Measurements from ENCODE around the gene ACTL9.
A peak's percentile ranks its signal among the peaks of the same experiment; 100 is the strongest.

ACTL9 gene

GRCh38 chr19:8675066-8675465 is 23.5 kb downstream of the ACTL9 start:
- TF ChIP-seq POLR2A (IDR thresholded peaks at IDR 0.05; ENCODE audit: low read length) (no peak), GATA1 (IDR thresholded peaks at IDR 0.05; ENCODE audit: low read depth, low read length) (no peak)
- no peak for DNase-seq

- no peak for DNase-seq
- TF ChIP-seq GATA1 (IDR thresholded peaks at IDR 0.05; ENCODE audit: low read depth, low read length) (no peak), POLR2A (IDR thresholded peaks at IDR 0.05; ENCODE audit: low read length) (no peak)
These were observed 25.2 kb downstream of the ACTL9 start for GRCh38 chr19:8673276-8673891.

DNA sequence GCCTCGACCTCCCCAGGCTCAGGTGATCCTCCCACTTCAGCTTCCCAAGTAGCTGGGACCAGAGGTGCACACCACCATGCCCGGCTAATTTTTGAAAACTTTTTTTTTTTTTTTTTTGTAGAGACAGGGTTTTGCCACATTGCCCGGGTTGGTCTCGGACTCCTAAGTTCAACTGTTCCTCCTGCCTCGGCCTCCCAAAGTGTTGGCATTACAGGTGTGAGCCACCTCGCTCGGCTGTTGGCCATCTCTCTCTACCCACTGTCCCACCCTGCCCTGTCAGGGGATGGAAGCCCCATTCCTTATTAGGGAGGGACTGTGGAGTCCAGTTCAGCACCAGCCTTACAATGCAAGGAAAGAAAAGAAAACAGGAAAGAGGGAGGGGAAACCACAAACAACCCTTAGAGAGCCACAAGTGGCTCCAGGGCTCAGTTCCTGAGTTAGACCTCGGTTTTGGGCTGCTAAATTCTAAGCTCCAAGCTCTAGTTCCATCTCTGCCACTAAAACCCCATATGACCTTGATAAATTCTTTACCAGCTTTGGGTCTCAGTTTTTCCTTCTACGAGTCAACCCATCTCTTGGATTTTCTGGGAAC is 31.7 kb downstream of the ACTL9 start:
- TF ChIP-seq GATA1 (IDR thresholded peaks at IDR 0.05; ENCODE audit: low read depth, low read length) = no peak
- no peak for TF ChIP-seq POLR2A (IDR thresholded peaks at IDR 0.05; ENCODE audit: low read length)
- DNase-seq = no peak

DNA sequence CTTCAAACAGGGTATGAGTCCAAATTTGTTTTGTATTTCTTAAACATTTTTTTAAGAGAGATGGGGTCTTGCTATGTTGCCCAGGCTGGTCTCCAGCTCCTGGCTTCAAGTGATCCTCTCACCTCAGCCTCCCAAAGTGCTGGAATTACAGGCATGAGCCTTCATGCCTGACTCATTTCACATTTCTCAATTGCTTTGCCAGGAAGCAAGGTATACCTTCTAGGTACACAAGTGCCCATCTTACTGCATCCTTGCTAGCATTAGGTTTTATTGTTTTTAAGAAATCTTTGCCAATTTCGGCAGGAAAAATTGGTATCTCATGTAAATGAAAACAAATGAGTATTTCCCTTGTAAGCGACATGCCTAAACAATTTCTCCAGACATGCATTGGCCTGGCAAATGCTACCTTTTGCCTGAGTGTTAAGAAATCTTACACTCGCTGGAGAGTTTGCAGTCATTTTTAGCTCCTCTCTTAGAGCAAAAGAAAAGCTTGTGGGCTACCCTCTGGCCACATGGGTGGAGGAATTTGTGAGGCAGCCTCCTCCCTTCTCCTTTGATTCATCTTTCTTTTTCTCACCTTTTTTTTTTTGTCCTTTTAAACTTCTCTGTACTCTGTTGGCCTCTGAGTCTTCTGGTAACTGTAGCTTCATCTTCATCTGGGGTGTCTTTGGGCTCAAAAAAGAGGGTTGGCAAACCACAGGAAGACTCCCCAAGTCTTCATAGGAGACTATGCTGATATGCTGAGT is 33.0 kb downstream of the ACTL9 start:
- no peak for DNase-seq
- TF ChIP-seq GATA1 (IDR thresholded peaks at IDR 0.05; ENCODE audit: low read depth, low read length) (no peak), POLR2A (IDR thresholded peaks at IDR 0.05; ENCODE audit: low read length) (no peak)

DNA sequence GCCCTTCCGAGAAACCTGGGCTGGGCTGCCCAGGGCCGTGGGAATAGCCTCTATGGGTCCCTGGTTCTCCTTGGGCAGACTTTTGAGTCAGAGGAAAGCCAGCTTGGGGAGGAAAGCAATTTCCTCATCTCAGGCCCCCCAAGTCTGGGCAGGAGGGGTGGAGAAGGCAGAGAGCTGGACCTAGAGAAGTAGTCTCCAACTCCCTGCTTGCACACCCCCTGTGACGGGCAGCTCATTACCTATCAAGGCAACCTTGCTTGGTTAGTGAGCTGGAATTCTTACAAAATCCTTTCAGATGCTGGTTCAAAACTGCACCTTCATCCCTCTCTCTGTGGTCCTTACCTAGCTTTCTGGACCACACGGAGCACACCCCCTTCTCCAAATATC is 33.9 kb downstream of the ACTL9 start:
- DNase-seq = no peak
- TF ChIP-seq POLR2A (IDR thresholded peaks at IDR 0.05; ENCODE audit: low read length) (no peak), GATA1 (IDR thresholded peaks at IDR 0.05; ENCODE audit: low read depth, low read length) (no peak)

- no peak for TF ChIP-seq POLR2A (IDR thresholded peaks at IDR 0.05; ENCODE audit: low read length)
- no peak for TF ChIP-seq GATA1 (IDR thresholded peaks at IDR 0.05; ENCODE audit: low read depth, low read length)
- DNase-seq = no peak
These were observed 34.5 kb downstream of the ACTL9 start for GRCh38 chr19:8663920-8664670.

DNA sequence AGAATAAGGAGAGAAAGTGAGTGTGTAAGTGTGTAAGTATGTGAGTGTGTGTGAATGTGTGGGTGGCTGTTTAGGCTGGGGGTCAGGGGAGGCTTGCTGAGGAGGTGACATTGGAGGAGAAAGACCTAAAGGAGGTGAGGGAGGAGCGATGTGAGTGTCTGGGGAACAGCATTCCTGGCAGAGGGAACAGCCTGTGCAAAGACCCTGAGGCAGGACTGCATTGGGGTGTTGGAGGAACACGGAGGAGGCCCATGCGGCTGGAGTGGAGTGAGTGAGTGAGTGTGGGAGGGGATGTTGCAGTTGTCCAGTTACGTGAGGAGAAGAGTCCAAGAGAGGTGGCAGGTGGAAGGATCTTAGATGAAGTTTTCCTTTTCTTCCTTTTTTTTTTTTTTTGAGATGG is 36.3 kb downstream of the ACTL9 start:
- TF ChIP-seq POLR2A (IDR thresholded peaks at IDR 0.05; ENCODE audit: low read length) = no peak
- TF ChIP-seq GATA1 (IDR thresholded peaks at IDR 0.05; ENCODE audit: low read depth, low read length) = no peak
- no peak for DNase-seq

- DNase-seq = no peak
- no peak for TF ChIP-seq GATA1 (IDR thresholded peaks at IDR 0.05; ENCODE audit: low read depth, low read length)
These were observed 38.7 kb downstream of the ACTL9 start for GRCh38 chr19:8659905-8660304.

- DNase-seq = no peak
- TF ChIP-seq POLR2A (IDR thresholded peaks at IDR 0.05; ENCODE audit: low read length) = no peak
- TF ChIP-seq GATA1 (IDR thresholded peaks at IDR 0.05; ENCODE audit: low read depth, low read length) = no peak
These were observed 40.7 kb downstream of the ACTL9 start for GRCh38 chr19:8657869-8658268.

DNA sequence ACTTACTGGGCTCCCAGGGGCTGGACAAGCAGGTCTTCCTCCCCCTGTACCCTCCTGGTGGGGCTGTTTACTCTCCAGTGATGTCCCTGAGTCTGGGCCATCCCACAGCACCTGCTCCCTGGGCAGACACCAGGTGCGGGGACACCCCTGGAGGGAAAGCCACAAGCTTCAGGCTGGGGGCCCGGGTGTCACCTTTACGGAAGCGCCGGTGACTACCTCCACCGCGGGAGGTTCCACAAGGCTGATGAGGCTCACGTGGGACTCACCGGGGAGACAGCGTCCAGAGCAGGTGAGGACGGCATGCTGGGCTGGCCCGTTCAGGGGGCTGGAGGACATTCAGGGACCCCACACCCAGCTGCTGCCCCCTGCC is 43.3 kb downstream of the ACTL9 start:
- no peak for DNase-seq
- TF ChIP-seq POLR2A (IDR thresholded peaks at IDR 0.05; ENCODE audit: low read length) (no peak), GATA1 (IDR thresholded peaks at IDR 0.05; ENCODE audit: low read depth, low read length) (no peak)

DNA sequence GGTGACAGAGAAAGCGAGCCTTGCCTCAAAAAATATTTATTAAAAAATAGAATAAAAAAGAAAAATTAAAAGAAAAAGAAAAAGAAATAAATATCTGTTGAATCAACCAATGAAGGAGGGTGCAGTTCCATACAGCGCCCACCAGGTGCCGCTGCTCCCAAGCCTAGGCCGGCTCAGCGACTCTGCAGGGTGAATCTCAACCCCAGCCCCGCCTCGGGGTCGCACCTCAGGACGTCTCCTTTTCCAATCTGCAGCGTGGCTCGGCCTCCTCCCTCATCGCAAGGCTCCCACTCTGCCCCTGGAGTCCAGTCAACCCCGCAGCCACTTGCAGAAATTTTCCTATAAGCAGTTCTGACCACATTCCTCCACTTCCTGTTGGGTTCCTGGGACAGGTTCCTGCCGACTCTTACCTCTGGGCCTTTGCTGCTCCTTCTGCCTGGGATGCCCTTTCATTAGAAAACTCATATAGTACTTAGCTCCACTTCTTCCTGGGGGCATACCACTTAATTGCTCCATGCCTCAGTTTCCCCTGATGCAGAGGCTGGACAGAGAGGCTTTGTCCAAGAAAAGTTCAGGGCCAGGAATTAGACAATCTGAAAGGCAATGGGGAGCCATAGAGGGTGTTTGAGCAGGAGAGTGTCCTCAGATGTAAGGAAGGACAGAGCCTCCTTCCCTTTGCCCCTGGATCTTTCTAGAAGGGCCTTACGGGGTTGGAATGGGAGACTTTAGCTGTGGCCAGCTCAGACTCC is 43.8 kb downstream of the ACTL9 start:
- TF ChIP-seq POLR2A (IDR thresholded peaks at IDR 0.05; ENCODE audit: low read length) = no peak
- TF ChIP-seq GATA1 (IDR thresholded peaks at IDR 0.05; ENCODE audit: low read depth, low read length) = no peak
- peak; percentile 50 to 72 for DNase-seq

DNA sequence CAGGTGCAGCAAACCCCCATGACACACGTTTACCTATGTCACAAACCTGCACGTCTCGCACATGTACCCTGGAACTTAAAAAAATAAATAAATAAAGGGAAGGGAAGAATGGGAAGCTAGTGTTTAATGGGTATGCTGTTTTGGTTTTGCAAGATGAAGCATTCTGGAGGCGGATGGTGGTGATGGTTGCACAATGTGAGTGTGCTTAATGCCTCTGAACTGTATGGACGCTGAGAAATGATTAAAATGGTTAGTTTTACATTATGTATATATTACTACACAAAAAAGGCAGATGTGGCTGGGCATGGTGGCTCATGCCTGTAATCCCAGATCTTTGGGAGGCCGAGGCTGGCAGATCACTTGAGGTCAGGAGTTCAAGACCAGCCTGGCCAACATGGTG is 50.4 kb downstream of the ACTL9 start:
- no peak for TF ChIP-seq GATA1 (IDR thresholded peaks at IDR 0.05; ENCODE audit: low read depth, low read length)
- no peak for TF ChIP-seq POLR2A (IDR thresholded peaks at IDR 0.05; ENCODE audit: low read length)
- no peak for DNase-seq

All from erythroblast (primary cell).